Body of pancreas (tissue), 4 donors: ENCODE measurements around the gene RAG2.

Source experiments
- CTCF ChIP-seq, 7 experiments: fragments of 450-650 bp in 4 of 7; fragments of 200-600 bp in 3 of 7; sonication (generic) in 3 of 7; IDR thresholded peaks; one replicate each; pipeline ENCODE4 v1.5.1; 2016 to 2019; ENCODE audit warnings: antibody characterized with exemption in 7 of 7
- POLR2A ChIP-seq, 3 donors: fragments of 450-650 bp; IDR thresholded peaks; one replicate each; pipeline ENCODE4 v1.6.1; 2016; ENCODE audit warnings: antibody characterized with exemption in 3 of 3, mild to moderate bottlenecking in 2 of 3

GRCh38 chr11:36558571-36559413, 39.2 kb downstream of the RAG2 start:
- no peak for TF ChIP-seq CTCF (IDR thresholded peaks at IDR 0.05)
- TF ChIP-seq POLR2A (IDR thresholded peaks at IDR 0.05) = no peak
